A673 (cell line): ENCODE measurements around the gene TENT5A. TPM values are rescaled to one million over a fixed set of nuclear protein-coding genes. Genes with fewer than 3 reads are reported as not detected.

ENCODE experiments used
- BruUV-seq: library from RNA; stranded (reverse); fragments of 400-500 nt; replicated peaks from 2 replicates; lab custom pipeline; 2021; lab: Mats Ljungman, UMichigan
- CTCF ChIA-PET: fragments of 300-600 bp; sonication (Branson Sonifier 250); formaldehyde crosslinking; loops from one replicate; lab custom pipeline; 2022; ENCODE audit warnings: antibody characterized with exemption; lab: Charles Lee
- POLR2A ChIA-PET: fragments of 300-600 bp; sonication (Branson Sonifier 250); formaldehyde crosslinking; loops from one replicate; lab custom pipeline; 2022; ENCODE audit warnings: antibody characterized with exemption; ENCODE audit not compliant: low non-redundant PET; lab: Charles Lee
- DNase-seq: peaks from one replicate; pipeline ENCODE4 v3.0.0-alpha.2; 2015; ENCODE audit warnings: low spot score
- H3K27ac ChIP-seq: fragments of 200-600 bp; sonication (generic); 2 replicates; pipeline ENCODE4 v1.5.1; 2016; ENCODE audit warnings: mixed run types, low read depth, mild to moderate bottlenecking, mixed read lengths, antibody characterized with exemption, low read length; ENCODE audit not compliant: poor library complexity, severe bottlenecking
- H3K27me3 ChIP-seq: fragments of 200-600 bp; sonication (generic); replicated peaks from 2 replicates; pipeline ENCODE4 v1.6.1; 2017; ENCODE audit warnings: mixed run types, low read depth, mild to moderate bottlenecking, mixed read lengths, antibody characterized with exemption, low read length; ENCODE audit not compliant: insufficient read depth, poor library complexity
- H3K36me3 ChIP-seq: fragments of 200-600 bp; sonication (generic); 2 replicates; pipeline ENCODE4 v1.6.1; 2016; ENCODE audit warnings: mixed run types, mild to moderate bottlenecking, mixed read lengths, antibody characterized with exemption, low read length; ENCODE audit not compliant: insufficient read depth, poor library complexity, severe bottlenecking
- H3K4me1 ChIP-seq: fragments of 200-600 bp; sonication (generic); 2 replicates; pipeline ENCODE4 v1.6.1; 2017; ENCODE audit warnings: mixed run types, mild to moderate bottlenecking, mixed read lengths, antibody characterized with exemption, low read length; ENCODE audit not compliant: insufficient read depth, poor library complexity, severe bottlenecking
- H3K4me3 ChIP-seq: fragments of 200-600 bp; sonication (generic); 2 replicates; pipeline ENCODE4 v1.5.1; 2016; ENCODE audit warnings: low read depth, mixed run types, mild to moderate bottlenecking, mixed read lengths, low read length; ENCODE audit not compliant: poor library complexity, severe bottlenecking
- H3K9me3 ChIP-seq: fragments of 200-600 bp; sonication (generic); 2 replicates; pipeline ENCODE4 v1.6.1; 2016; ENCODE audit warnings: mixed run types, low read depth, mild to moderate bottlenecking, mixed read lengths, antibody characterized with exemption, low read length; ENCODE audit not compliant: poor library complexity, severe bottlenecking
- EZH2 ChIP-seq: fragments of 200-600 bp; sonication (generic); IDR thresholded peaks from 2 replicates; pipeline ENCODE4 v1.6.1; 2017; ENCODE audit warnings: borderline replicate concordance, low read depth, mild to moderate bottlenecking, mixed read lengths, antibody characterized with exemption, low read length; ENCODE audit not compliant: poor library complexity, severe bottlenecking
- intact Hi-C: fragments of 100-400 bp; cut with micrococcal nuclease; formaldehyde crosslinking; loops from one replicate; pipeline ENCODE4 v1.10.0; 2022; ENCODE audit not compliant: unreplicated experiment
- total RNA-seq: library from RNA; stranded (reverse); gene quantifications from 2 replicates; pipeline ENCODE4 v1.2.3, GENCODE V29; 2021
- TF ChIP-seq, protein P1 (sequence below): fragments of 300-800, 200-600 bp; sonication (generic); conservative IDR thresholded peaks from 2 replicates; pipeline ENCODE4 v1.5.1; 2017; ENCODE audit warnings: low read depth, mild to moderate bottlenecking, antibody characterized with exemption, low read length, moderate library complexity, mixed read lengths

Gene TENT5A
- total RNA-seq, 1 experiment from 2014 or later = 37.1 TPM

DNA sequence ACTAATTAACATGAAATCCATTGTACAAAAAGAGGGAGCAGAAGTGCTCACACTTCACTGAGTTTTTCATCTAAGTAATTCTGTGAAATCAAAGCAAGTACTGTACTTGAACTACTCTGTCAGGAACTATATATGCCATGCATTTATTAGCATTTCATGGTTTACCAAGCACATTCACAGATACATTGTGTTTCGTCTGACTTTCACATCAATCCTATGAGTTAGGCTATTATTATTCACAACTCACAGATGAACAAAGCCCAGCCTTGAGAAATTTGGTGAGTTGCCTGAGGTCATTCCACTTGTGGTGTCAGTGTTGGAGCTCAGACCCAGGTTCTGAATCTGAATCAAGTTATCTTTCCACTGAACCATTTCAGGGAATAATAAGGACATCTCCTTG, 33.7 kb upstream of the TENT5A start:
- Histone ChIP-seq H3K4me1 (peaks cover 13% of the 10 kb centered on the region), H3K4me3 (no peak overlapping the region), H3K27me3 (no peaks in the 10 kb centered on the region), H3K27ac (no peak overlapping the region), H3K9me3 (no peaks in the 10 kb centered on the region), H3K36me3 (no peaks in the 10 kb centered on the region)
- ChIA-PET CTCF (interaction anchor here (0.5 kb wide), 1 partner anchor 221 kb away, joined by 3 read pairs; no protein-coding TSS in a partner anchor), POLR2A (no interaction called here)
- TF ChIP-seq, protein P1, sequence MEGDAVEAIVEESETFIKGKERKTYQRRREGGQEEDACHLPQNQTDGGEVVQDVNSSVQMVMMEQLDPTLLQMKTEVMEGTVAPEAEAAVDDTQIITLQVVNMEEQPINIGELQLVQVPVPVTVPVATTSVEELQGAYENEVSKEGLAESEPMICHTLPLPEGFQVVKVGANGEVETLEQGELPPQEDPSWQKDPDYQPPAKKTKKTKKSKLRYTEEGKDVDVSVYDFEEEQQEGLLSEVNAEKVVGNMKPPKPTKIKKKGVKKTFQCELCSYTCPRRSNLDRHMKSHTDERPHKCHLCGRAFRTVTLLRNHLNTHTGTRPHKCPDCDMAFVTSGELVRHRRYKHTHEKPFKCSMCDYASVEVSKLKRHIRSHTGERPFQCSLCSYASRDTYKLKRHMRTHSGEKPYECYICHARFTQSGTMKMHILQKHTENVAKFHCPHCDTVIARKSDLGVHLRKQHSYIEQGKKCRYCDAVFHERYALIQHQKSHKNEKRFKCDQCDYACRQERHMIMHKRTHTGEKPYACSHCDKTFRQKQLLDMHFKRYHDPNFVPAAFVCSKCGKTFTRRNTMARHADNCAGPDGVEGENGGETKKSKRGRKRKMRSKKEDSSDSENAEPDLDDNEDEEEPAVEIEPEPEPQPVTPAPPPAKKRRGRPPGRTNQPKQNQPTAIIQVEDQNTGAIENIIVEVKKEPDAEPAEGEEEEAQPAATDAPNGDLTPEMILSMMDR = no peak
- no peak for TF ChIP-seq EZH2
- no TSS peak for BruUV-seq
- no peak for DNase-seq
- intact Hi-C loops = no loop called here

DNA sequence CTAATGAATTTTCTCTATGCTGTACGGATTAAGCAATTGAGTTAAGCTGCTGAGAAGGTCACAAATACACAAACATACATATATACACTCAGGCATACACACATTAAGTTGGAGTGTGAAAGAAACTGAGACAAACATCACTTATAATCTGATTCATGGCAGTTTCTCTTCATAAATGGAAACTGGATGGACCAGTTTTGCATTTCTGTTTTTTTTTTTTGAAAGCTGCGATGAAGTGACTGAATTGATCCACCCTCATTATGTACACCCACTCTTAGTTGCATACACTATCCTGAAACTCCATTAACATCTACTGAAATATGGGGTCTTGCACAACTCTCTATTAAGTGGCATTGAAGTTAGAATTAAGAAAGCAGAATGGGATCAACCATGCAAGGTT, 32.9 kb upstream of the TENT5A start:
- H3K4me3 ChIP-seq = no peak overlapping the region
- H3K36me3 ChIP-seq = no peaks in the 10 kb centered on the region
- H3K4me1 ChIP-seq = peaks cover 13% of the 10 kb centered on the region
- intact Hi-C loops = no loop called here
- H3K9me3 ChIP-seq = no peaks in the 10 kb centered on the region
- no peaks in the 10 kb centered on the region for H3K27me3 ChIP-seq
- no peak for DNase-seq
- BruUV-seq = no TSS peak
- ChIA-PET POLR2A (no interaction called here), CTCF (no interaction called here)
- no peak overlapping the region for H3K27ac ChIP-seq
- no peak for TF ChIP-seq EZH2
- TF ChIP-seq, protein P1 = no peak

DNA sequence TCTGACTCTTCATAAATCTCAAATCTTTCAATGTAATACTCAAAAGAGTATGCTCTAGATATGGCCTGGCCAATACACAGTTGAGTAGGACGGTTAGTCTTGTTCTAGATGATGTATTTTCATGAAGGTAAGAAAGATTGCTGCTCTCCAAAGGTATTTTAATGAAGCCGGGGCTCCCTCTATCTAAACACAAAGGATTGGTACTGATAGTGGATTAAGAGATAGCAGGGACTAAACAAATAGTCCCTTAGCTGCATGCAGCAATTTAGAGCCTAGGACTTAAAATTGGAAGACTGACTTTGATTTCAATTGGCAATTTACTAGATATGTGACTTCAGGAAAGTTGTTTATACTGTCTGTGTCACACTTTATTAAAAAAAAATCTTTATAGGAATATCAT, 31.4 kb upstream of the TENT5A start:
- no peak overlapping the region for H3K4me3 ChIP-seq
- peaks cover 13% of the 10 kb centered on the region for H3K4me1 ChIP-seq
- H3K36me3 ChIP-seq = no peaks in the 10 kb centered on the region
- H3K27me3 ChIP-seq = no peaks in the 10 kb centered on the region
- POLR2A ChIA-PET = no interaction called here
- no peak for TF ChIP-seq EZH2
- TF ChIP-seq, protein P1 = no peak
- intact Hi-C loops = no loop called here
- H3K9me3 ChIP-seq = no peaks in the 10 kb centered on the region
- CTCF ChIA-PET = no interaction called here
- no TSS peak for BruUV-seq
- DNase-seq = no peak
- H3K27ac ChIP-seq = no peak overlapping the region
